Measurements from ENCODE around the gene RNF41.

The RNF41 gene

GRCh38 chr12:56230432-56231183 lies 8.9 kb upstream of the RNF41 start:
- Mint-ChIP-seq H3K27me3 (no peaks in the 10 kb centered on the region), H3K36me3 (peaks cover 6% of the 10 kb centered on the region), H3K27ac (peak overlapping the region; percentile 6), H3K9me3 (no peaks in the 10 kb centered on the region), H3K4me3 (no peak overlapping the region), H3K4me1 (peaks cover 2% of the 10 kb centered on the region)
- no peak for ATAC-seq

GRCh38 chr12:56229916-56230431 lies 8.3 kb upstream of the RNF41 start, which contains the start of gene SLC39A5:
TSS of gene SLC39A5 (plus strand) at chr12:56230051. CDS start at chr12:56231275, 1,224 bp downstream.
- H3K27ac Mint-ChIP-seq = peak within 1 kb of the TSS; percentile 6
- peaks cover 6% of the 10 kb centered on the region for H3K36me3 Mint-ChIP-seq
- H3K4me1 Mint-ChIP-seq = peaks cover 9% of the 10 kb centered on the region
- H3K27me3 Mint-ChIP-seq = no peaks in the 10 kb centered on the region
- no peak for ATAC-seq
- H3K9me3 Mint-ChIP-seq = no peaks in the 10 kb centered on the region
- H3K4me3 Mint-ChIP-seq = no peak within 1 kb of the TSS

DNA sequence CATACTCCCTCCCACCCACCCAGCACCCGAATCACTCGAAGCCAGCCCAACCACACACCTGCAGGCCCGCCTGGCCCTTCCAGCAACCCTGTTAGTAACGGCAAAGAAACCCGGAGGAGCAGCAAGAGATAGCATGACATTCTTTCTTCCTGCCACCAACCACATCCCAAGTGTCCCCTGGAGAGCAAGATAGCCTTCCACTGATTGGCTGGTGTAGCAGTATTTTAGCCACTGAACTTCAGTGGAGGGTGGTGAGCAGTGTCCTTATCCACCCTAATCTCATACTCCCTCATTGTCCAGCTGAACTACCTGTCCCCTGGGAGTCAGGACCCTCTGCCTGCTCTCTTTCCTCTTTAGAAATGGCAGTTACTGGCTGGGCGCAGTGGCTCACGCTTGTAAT lies 7.4 kb upstream of the RNF41 start:
- peaks cover 15% of the 10 kb centered on the region for H3K4me1 Mint-ChIP-seq

DNA sequence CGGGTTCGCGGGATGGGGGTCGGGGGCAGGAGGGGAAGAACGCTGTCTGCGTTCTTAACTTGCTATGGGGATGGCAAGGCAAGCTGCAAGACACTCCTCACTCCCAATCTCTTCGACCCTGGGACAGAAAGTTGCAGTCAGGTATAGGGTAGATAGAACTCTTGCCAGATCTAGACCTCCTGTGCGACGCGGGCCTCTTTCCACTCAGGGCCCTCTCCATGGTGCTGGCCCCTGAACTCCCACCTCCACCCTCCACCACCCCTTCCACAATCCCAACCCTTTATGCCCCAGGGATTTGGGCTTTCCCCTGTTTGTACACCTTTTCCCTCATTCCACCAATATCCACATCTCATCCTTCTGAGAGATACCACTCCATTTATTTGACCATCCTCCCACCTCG lies 3.2 kb upstream of the RNF41 start:
- Mint-ChIP-seq H3K4me1 (peaks cover 50% of the 10 kb centered on the region), H3K4me3 (peak overlapping the region; percentile 84), H3K27me3 (no peaks in the 10 kb centered on the region), H3K27ac (peak overlapping the region; percentile 86), H3K9me3 (no peaks in the 10 kb centered on the region), H3K36me3 (peaks cover 6% of the 10 kb centered on the region)
- ATAC-seq = no peak

More for the DNA sequence above, 7.4 kb upstream of the RNF41 start:
- Mint-ChIP-seq H3K27me3 (no peaks in the 10 kb centered on the region), H3K4me3 (no peak overlapping the region), H3K9me3 (no peaks in the 10 kb centered on the region), H3K36me3 (peaks cover 6% of the 10 kb centered on the region), H3K27ac (no peak overlapping the region)
- ATAC-seq = no peak

DNA sequence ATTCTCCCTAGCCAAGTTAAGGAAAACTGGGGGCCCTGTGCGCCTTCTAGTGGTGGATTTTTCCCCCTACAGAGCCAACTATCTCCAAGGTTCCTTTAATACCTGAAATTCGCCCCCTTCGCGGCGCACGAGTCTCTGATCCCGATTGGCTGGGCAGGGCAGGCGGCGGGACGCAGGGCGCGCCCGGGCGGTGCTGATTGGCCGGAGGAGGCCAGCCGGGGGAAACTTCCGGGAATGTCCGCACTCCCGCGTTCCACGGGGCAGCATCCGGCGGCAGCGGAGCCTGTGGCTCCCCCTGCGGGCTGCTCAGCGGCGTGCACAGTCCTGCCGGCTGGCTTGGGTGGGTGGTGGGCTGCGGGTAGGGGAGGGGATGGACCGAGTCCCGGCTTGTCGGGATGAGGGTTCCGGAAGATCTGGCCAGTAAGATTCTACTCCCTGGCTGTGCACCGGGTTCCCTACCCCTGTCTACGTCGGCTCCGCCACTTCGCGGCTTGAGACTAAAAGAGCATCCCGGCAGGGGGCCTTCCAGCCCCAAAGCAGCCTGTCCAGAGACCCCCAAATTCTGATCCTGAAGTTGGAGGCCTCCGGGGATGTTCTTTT lies 2.5 kb upstream of the RNF41 start, which contains the start of gene NABP2:
NABP2 (plus strand) TSS at position 241 of the 600 bp plus-strand sequence. CDS start 515 bp downstream, outside the sequence.
- H3K27me3 Mint-ChIP-seq = no peaks in the 10 kb centered on the region
- H3K27ac Mint-ChIP-seq = peak within 1 kb of the TSS; percentile 86
- H3K9me3 Mint-ChIP-seq = no peaks in the 10 kb centered on the region
- H3K4me1 Mint-ChIP-seq = peaks cover 50% of the 10 kb centered on the region
- peak; percentile 92 for ATAC-seq
- peaks cover 6% of the 10 kb centered on the region for H3K36me3 Mint-ChIP-seq
- peak within 1 kb of the TSS; percentile 84 for H3K4me3 Mint-ChIP-seq

GRCh38 chr12:56223571-56224101 lies 1.9 kb upstream of the RNF41 start:
- peak overlapping the region; percentile 84 for H3K4me3 Mint-ChIP-seq
- peak overlapping the region; percentile 86 for H3K27ac Mint-ChIP-seq
- H3K4me1 Mint-ChIP-seq = peaks cover 50% of the 10 kb centered on the region
- H3K27me3 Mint-ChIP-seq = no peaks in the 10 kb centered on the region
- H3K9me3 Mint-ChIP-seq = no peaks in the 10 kb centered on the region
- H3K36me3 Mint-ChIP-seq = peaks cover 6% of the 10 kb centered on the region
- ATAC-seq = no peak

- Mint-ChIP-seq H3K4me1 (peaks cover 50% of the 10 kb centered on the region), H3K9me3 (no peaks in the 10 kb centered on the region), H3K27ac (peak overlapping the region; percentile 99), H3K36me3 (peaks cover 6% of the 10 kb centered on the region), H3K27me3 (no peaks in the 10 kb centered on the region), H3K4me3 (peak overlapping the region; percentile 100)
- ATAC-seq = no peak
Measured at GRCh38 chr12:56222531-56222895, 791 bp upstream of the RNF41 start.

GRCh38 chr12:56221232-56221756 lies 428 bp downstream of the RNF41 start:
- H3K4me1 Mint-ChIP-seq = peaks cover 57% of the 10 kb centered on the region
- no peaks in the 10 kb centered on the region for H3K9me3 Mint-ChIP-seq
- no peaks in the 10 kb centered on the region for H3K27me3 Mint-ChIP-seq
- peak overlapping the region; percentile 100 for H3K4me3 Mint-ChIP-seq
- ATAC-seq = peak; percentile 49
- H3K27ac Mint-ChIP-seq = peak overlapping the region; percentile 99
- peaks cover 9% of the 10 kb centered on the region for H3K36me3 Mint-ChIP-seq

- ATAC-seq = peak; percentile 34
- Mint-ChIP-seq H3K36me3 (peaks cover 12% of the 10 kb centered on the region), H3K27me3 (no peaks in the 10 kb centered on the region), H3K4me3 (peak overlapping the region; percentile 100), H3K4me1 (peaks cover 58% of the 10 kb centered on the region), H3K27ac (peak overlapping the region; percentile 99), H3K9me3 (no peaks in the 10 kb centered on the region)
Measured at GRCh38 chr12:56220611-56221231, 1.0 kb downstream of the RNF41 start.

GRCh38 chr12:56219840-56220239 lies 1.9 kb downstream of the RNF41 start:
- H3K4me1 Mint-ChIP-seq = peaks cover 56% of the 10 kb centered on the region
- H3K27me3 Mint-ChIP-seq = no peaks in the 10 kb centered on the region
- H3K9me3 Mint-ChIP-seq = no peaks in the 10 kb centered on the region
- H3K36me3 Mint-ChIP-seq = peaks cover 19% of the 10 kb centered on the region
- no peak for ATAC-seq
- no peak overlapping the region for H3K27ac Mint-ChIP-seq
- H3K4me3 Mint-ChIP-seq = peak overlapping the region; percentile 50

DNA sequence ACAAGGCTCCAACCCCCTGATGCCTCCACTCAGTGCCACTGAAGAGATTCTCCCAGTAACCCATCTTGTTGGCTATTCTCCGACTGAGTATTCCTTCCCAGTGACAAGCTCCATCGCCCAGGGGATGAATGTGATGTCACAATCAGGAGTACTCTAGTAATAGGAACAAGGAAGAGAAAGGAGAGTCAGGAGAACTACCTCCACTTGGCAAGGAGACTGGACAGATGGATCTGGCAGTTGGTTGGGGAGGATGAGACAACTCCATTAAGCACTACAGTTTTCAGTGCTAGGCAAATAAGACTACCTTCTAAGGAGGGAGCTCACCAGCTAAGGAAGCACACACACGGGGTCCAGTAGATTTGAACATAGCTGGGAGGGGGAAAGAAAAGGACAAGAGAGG lies 5.3 kb downstream of the RNF41 start:
- Mint-ChIP-seq H3K9me3 (no peaks in the 10 kb centered on the region), H3K27me3 (no peaks in the 10 kb centered on the region), H3K4me3 (no peak overlapping the region), H3K27ac (no peak overlapping the region), H3K36me3 (peaks cover 36% of the 10 kb centered on the region), H3K4me1 (peaks cover 29% of the 10 kb centered on the region)
- no peak for ATAC-seq

- peaks cover 19% of the 10 kb centered on the region for H3K4me1 Mint-ChIP-seq
- no peak overlapping the region for H3K4me3 Mint-ChIP-seq
Measured at GRCh38 chr12:56213878-56214277, 7.8 kb downstream of the RNF41 start.

GRCh38 chr12:56212361-56212760 lies 9.4 kb downstream of the RNF41 start:
- no peak for ATAC-seq
- no peaks in the 10 kb centered on the region for H3K9me3 Mint-ChIP-seq
- H3K27ac Mint-ChIP-seq = no peak overlapping the region
- H3K4me3 Mint-ChIP-seq = no peak overlapping the region
- peaks cover 22% of the 10 kb centered on the region for H3K4me1 Mint-ChIP-seq
- no peaks in the 10 kb centered on the region for H3K27me3 Mint-ChIP-seq
- peaks cover 64% of the 10 kb centered on the region for H3K36me3 Mint-ChIP-seq

More at GRCh38 chr12:56213878-56214277, 7.8 kb downstream of the RNF41 start:
- peaks cover 54% of the 10 kb centered on the region for H3K36me3 Mint-ChIP-seq
- H3K27ac Mint-ChIP-seq = no peak overlapping the region
- H3K27me3 Mint-ChIP-seq = no peaks in the 10 kb centered on the region
- no peaks in the 10 kb centered on the region for H3K9me3 Mint-ChIP-seq
- no peak for ATAC-seq

GRCh38 chr12:56208006-56208405 lies 13.7 kb downstream of the RNF41 start:
- Mint-ChIP-seq H3K4me1 (peaks cover 13% of the 10 kb centered on the region), H3K4me3 (no peak overlapping the region), H3K27ac (peak overlapping the region; percentile 62), H3K27me3 (no peaks in the 10 kb centered on the region), H3K36me3 (peaks cover 50% of the 10 kb centered on the region), H3K9me3 (no peaks in the 10 kb centered on the region)
- peak; percentile 87 for ATAC-seq
